NCI-H82 treated with DMSO at 0.1 percent for 48 hours (cell line): Measurements from ENCODE around the gene SMIM1.

ENCODE experiments used
- DNase-seq: peaks from one replicate; lab custom pipeline; 2025; ENCODE audit not compliant: unreplicated experiment; lab: John Stamatoyannopoulos, UW

The SMIM1 gene

DNA sequence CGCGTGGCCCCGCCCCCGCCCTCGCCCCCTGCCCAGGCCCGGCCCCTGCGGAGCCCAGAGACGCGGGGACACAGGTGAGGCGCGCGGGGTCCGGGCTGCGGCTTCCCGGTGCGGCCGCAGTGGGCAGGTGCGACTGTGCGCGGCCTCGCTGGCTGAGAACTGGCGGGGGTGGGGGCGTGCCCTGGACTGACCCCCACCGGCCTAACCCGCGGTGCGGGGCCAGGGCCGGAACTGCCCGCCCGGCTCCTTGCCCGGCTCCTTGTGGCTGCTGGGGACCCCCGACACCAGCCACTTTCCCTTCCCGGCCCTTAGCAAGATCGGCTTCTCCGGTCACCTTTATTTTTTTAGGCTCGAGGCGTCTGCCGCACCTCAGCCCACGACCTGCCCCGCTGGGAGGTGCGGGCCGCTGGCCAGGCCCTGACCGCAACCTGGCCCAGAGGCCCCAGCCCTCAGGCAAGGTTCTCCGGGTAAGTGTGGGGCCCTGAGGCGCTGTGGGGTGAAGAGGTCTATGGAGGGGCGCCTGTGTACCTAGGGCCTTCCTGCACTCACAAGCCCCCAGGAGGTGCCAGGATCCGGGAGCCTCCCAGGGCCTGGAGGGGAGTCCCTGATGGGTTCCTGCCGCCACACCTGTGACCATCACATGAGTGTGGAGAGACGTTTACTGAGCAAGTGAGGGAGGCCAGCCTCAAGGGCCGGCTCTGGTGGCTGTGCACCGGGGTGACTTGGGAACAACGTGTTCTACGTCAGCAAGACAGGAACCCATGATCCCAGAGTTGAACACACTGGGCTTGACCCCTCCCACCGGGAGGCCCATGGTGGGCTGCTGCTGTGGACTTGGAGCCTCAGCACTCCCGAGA lies at the start of gene SMIM1:
SMIM1 (plus strand) TSS at position 35 of the 857 bp plus-strand sequence. CDS start 2,625 bp downstream, outside the sequence.
- DNase-seq = no peak

DNA sequence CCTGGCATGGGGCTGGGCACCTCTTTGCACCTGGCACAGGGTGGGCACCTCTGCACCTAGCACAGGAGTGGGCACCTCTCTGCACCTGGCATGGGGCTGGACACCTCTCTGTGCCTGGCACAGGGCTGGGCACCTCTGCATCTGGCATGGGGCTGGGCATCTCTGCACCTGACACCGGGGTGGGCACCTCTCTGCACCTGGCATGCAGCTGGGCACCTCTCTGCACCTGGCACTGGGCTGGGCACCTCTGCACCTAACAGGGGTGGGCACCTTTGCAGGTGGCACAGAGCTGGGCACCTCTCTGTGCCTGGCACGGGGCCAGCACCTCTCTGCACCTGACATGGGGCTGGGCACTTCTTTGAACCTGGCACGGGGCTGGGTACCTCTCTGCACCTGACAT lies 49.7 kb upstream of the SMIM1 start:
- DNase-seq = no peak

- DNase-seq = peak; percentile 50
These were observed 48.0 kb upstream of the SMIM1 start for GRCh38 chr1:3724416-3725030.

DNA sequence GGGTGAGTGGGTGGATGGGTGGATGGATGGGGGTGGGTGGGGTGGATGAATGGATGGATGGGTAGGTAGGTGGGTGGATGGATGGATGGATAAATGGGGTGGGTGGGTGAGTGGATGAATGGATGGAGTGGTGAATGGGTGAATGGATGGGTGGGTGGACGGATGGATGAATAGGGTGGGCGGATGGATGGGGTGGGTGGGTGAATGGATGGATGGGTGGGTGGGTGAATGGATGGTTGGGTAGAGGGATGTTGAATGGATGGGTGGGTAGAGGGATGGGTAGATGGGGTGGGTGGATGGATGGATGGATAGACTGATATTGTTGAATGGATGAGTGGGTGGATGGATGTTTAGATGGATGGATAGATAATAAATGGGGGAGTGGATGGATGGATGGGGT lies 47.2 kb upstream of the SMIM1 start:
- DNase-seq = no peak

DNA sequence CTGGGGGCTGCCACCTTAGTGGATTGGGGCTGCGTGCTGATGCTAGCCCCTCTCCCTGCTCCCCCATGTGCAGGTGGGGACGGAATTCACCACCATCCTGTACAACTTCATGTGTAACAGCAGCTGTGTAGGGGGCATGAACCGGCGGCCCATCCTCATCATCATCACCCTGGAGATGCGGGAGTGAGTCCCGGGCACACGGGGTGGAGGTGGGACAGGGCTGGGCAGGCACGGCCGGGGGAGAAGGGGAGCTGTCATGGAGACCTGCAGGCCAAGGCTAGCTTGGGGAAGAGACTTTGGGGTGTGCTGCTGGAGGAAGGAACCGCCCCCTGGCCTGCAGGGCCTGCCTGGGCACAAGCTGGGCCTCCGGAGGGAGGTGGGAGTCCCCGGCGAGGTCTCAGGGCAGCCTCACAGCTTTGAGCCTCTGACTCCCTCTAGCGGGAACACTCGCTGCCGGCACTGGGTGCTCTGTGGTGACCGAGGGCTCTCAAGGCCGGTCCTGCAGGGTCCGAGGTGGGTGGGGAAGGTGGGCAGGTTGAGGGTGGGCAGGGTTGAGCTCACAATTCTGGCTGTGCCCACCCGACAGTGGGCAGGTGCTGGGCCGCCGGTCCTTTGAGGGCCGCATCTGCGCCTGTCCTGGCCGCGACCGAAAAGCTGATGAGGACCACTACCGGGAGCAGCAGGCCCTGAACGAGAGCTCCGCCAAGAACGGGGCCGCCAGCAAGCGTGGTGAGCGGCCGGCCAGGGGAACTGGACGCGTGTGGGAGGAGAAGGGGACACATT lies 45.3 kb upstream of the SMIM1 start:
- peak; percentile 5 for DNase-seq

GRCh38 chr1:3727825-3728776 lies 44.4 kb upstream of the SMIM1 start:
- DNase-seq = no peak

- DNase-seq = no peak
These were observed 42.7 kb upstream of the SMIM1 start for GRCh38 chr1:3729594-3730542.

DNA sequence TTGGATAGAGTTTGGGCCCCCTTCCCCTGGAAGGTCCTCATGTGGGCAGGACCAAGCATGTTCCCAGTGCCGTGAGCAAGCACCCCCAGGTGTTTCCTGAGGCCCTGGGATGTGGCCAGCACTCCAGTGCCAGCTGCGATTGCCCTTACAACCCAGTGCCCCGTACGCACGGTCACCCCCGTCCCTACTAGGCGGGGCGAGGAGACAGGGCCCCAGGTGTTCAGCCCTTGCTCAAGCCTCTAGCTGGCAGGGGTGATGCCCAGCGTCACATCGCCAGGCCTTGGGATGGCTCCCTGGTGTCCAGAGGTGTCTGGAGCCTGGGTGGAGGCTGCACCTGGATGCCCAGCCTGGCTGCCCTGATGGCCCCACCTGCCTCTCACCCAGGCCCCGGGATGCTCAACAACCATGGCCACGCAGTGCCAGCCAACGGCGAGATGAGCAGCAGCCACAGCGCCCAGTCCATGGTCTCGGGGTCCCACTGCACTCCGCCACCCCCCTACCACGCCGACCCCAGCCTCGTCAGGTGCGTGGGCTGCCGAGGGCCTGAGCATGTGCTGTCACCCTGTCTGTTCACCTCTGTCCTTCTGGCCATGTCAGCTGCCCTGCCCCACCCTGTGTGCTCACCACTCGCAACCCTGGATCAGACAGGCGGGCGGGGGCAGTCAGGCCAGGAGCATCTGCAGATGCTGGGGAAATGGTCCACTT lies 41.9 kb upstream of the SMIM1 start:
- no peak for DNase-seq

GRCh38 chr1:3731583-3732433 lies 40.7 kb upstream of the SMIM1 start:
- no peak for DNase-seq

DNA sequence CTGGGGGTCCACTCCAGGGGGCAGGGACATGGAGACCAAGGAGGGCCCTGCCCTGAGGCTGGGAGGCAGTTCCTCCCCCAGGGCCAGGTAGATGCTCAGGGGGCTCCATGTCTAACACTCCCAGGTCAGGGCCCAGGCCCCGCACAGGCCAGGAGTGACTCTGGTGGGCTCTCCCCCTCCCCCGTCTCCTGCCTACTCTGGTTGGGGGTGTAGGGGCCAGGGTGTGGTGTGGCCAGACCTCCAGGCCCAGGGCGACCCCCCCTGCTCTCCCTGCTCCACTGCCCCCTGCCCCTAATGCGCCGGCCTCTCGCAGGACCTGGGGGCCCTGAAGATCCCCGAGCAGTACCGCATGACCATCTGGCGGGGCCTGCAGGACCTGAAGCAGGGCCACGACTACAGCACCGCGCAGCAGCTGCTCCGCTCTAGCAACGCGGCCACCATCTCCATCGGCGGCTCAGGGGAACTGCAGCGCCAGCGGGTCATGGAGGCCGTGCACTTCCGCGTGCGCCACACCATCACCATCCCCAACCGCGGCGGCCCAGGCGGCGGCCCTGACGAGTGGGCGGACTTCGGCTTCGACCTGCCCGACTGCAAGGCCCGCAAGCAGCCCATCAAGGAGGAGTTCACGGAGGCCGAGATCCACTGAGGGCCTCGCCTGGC lies 40.0 kb upstream of the SMIM1 start:
- DNase-seq = no peak

GRCh38 chr1:3733094-3733882 lies 39.3 kb upstream of the SMIM1 start:
- DNase-seq = no peak

GRCh38 chr1:3733883-3734589 lies 38.5 kb upstream of the SMIM1 start:
- DNase-seq = no peak

DNA sequence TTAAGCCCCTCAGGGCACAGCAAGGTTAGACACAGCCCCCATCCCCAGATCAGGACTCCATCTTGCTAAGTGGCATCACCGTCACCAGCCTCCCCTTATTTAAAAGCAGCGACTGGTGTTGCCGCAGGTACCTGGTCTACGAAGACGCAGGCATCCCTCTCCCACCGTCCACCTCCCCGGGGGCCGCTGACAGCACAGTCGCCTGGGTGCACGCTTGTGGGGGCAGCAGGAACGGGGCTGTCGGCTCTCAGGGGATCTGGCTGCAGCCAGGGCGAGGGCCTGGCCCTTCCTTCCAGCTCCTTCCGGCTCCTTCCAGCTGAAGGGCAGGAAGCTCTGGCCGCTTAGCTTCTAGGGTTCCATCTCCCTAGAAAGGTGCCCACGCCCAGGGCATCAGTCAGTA lies 37.9 kb upstream of the SMIM1 start:
- DNase-seq = no peak

DNA sequence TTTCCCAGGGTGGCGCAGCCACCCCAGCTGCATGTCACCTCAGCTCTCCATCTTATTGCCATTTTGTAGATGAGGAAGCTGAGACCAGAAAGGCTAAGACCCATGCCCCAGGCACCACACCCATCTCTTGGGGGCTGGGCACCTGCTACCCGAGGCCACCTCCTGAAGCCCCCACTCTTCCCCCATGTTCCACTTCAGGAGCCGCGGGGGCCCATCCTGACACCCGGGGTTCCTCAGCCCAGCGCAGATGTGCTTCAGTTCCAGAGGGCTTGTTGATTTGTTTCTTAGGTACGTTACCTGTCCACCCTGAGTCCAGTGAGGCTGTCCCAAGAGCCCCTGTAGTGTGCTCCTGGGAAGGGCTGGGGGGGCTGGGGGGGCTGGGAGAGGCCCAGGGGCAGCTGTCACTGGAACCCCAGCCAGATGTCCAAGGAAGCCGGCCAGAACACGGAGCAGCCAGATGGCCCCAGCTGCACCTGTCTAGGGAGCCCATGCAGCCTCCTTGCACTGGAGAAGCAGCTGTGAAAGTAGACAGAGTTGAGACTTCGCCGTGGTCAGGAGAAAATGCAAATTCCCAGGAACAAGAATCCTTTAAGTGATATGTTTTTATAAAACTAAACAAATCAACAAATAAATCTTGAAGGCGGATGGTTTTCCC lies 37.4 kb upstream of the SMIM1 start:
- no peak for DNase-seq

DNA sequence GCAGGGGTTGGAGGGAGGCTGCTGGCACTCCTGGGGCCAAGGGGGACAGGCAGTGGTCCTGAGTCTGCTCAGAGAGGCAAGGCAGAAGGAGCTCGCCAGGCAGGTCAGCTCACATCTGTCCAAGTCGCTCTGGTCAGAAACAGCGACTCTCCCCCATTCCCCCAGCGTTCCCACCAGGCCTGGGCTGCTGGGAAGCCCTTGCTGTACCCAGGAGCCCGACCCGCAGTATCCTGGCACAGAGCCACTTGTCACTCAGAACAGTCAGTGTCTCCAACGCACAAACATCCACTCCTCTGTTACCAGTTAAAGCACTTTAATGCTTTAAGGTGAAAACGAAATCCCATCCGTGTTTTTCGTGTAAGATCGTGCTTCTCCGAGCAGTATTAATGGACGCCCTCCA lies 36.9 kb upstream of the SMIM1 start:
- DNase-seq = no peak
